GM19372 (cell line): ENCODE data around the gene INSL3.

ENCODE experiments used
- ATAC-seq: cut with Tn5 transposase; IDR thresholded peaks from one replicate; pipeline ENCODE4 v1.9.1; 2021; ENCODE audit warnings: mild to moderate bottlenecking, low read depth, moderate library complexity; ENCODE audit not compliant: unreplicated experiment

Gene INSL3

DNA sequence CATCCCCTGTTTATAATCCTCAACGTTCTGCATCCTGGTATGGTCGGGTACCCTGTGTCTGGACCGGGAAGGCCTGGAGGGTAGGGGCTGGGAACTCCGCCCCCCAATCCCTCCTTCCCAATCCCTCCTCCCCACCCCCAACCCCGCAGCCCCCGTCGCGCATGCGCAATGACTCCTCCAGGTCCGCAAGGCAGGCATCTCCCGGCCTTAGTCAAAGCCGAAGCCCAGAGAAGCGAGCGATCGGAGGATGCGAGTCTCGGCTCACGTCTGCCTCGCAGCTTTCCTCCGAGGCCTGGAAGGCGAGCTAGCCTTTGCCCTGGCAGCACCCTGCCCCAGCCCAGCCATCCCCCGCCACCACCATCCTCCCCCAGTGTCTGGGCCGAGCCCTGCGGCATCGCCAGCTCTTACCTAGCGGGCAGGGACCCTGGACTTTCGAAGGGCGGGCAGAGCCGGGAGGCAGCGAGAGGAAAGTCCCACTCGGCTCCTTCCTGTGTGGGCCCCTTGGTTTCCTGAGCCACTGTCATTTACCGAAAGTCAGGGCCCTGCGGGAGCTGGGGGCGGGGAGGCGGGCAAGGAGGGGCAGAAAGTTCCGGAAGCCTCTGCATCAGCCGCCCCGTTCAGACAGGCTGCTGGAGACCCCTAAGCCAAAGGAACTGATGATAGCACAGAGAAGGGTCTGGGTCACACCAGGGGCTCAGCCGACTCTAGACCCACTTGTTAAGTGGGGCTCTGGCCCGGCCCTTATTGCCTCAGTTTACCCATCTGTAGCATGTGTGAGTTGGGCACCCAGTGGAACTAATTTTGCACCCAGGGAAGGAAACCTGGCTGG, 26.4 kb upstream of the INSL3 start, which contains the start of gene JAK3:
TSS of gene JAK3 (minus strand) at position 445 of the 829 bp plus-strand sequence. CDS start 3,565 bp downstream, outside the sequence.
- no peak for ATAC-seq

DNA sequence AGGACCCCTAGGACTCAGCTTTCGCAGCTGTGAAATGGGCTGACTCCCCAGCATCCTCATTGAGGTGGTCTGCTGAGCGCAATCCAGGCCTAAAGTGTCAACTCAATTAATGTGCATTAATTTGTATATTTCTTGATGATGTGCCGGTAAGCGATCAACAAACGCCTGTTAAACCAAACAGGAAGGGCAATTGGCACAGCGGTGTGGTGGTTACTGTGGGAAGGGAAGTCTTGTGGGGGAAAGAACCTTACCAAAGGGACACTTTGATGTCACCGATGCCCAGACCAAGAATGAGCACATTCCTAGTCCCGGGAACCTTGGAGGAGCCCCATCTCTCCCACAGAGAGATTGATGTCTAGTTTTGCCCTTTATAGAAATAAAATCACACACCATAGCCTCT, 24.8 kb upstream of the INSL3 start:
- ATAC-seq: no peak

DNA sequence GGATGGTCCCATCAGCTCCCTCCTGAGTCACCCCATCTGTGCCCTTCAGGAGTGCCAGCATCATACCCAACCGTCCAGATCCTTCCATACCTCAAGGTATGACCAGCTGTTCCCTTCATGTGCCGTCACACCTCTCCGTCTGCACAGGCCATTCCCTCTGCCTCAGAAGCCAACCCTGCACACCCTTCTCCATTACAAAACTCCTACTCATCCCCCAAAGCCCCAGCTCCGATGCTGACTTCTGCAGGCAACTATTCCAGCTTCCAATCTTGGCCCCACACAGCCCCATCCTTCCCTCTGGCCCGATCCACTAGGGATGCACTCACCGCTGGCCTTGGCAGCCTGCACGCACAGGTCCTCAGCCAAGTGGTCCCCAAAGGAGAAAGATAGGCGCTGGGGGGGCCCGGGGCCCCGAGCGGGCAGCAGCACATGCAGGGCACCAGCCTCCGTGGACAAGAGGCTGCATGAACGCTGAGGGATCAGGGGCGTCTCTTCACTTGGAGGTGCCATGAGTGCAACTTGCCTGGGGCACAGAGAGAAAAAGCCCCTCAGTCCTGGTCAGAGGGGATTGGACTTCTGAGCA, 22.7 kb upstream of the INSL3 start:
- no peak for ATAC-seq

DNA sequence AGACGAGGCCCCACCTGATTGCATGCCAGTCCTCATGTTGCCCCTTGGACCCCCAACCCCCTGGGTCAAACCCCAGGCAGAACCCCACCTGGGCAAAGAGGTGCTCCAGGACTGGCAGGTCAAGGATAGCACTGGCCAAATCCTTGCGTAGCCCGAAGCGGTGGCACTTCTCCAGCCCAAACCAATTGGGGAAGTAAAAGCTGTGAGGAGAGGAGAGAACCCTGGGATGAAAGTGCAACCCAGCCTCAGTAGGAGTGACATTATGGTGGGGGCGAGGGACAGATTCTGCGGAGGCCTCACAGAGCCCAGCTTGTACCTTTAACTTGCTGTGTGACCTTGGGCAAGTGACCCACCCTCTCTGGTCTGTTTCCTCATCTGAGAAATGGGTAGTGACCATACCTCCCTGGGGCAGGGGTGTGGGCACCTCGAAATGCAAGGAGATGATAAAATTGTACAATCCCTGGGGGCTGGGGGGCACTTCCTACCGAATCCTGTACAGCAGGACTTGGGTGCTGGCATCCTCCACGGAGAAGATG, 22.0 kb upstream of the INSL3 start:
- no peak for ATAC-seq

DNA sequence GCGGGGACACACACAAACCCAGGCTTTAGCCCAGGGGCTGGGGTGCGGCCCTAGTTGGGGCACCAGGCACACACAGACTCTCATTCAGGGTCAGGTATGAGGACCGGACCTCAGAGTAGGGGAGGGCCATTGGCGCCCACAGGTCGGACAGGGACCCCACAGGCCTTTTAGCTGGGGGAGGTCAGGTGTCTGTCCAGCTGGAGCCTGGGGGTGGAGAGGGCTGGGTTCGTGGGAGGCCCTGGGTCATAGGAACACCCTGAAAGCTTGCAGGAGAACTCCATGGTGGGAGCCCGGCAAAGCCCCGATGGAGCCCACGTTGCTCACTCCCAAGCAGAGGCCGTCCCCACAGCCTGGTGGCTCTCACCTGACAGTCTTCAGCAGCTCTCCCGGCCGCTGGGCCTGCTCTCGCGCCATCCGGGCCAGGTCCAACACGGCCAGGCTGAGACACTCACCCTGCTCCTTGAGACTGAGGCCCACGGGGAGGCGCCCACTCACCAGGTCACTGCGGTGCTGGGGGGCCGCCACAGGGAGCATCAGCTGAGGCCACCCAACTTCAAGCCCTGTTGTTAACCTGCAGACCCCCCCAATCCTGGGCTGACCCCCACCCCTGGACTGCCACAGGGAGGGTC, 21.5 kb upstream of the INSL3 start:
- no peak for ATAC-seq

DNA sequence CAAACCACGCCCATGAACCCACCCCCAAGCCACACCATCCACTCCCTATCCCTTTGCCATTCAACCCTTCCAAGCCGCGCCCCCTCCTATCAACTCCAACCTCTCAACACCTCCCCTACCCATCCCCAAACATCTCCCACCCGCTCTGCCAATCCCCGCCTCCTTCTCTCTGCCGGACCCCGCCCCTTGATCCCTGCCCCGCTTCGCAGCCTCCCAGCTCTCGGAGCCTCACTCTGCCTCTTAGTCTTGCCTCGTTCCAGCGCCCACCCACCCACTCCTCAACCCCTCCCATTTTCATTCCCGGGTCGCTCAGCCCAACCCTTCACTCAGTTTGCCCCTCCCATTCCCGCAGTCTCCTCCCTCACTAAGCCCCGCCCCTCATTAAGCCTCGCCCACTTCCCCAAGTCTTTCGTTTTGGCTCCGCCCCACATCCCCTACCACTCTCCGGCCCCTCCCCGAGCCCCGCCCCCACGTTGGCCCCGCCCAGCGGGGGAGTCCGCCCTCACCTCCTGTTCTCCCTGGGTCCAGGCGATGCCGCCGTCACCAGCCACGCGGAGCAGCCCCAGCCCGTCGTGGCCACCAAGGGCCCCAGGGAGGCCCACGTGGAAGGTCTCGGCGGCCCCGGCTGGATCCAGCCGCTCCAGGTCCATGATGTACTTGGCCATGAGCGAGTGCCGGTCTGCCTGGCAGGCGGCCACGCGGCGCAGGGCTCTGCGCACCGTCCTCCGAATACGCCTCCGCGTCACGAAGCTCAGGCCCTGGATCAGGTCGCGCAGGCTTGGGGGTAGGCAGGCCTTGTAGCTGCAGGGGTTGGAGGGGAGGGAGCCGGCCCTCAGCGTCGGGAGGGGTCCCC, 20.7 kb upstream of the INSL3 start:
- ATAC-seq: no peak

DNA sequence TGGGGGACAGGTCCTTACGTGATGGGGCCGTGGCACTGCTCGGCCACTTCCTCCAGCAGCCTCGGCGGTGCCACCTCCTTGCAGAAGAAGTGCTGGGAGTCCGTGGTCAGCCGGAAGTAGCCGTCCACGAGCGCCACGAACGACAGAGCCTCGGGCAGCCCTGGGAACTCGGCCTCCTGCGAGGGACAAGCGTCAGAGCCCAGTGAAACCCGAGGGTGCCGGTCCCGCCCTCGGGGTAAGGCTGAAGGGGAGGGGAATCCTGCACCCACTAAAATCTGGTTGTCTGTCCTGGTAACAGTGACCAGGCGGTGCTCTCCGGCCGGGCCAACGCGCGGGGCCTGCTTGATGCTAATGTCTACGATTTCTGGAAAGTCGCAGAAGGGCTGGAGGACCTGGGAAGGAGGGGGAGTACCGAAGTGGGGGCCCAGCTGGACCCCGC, 20.1 kb upstream of the INSL3 start:
- ATAC-seq: no peak

DNA sequence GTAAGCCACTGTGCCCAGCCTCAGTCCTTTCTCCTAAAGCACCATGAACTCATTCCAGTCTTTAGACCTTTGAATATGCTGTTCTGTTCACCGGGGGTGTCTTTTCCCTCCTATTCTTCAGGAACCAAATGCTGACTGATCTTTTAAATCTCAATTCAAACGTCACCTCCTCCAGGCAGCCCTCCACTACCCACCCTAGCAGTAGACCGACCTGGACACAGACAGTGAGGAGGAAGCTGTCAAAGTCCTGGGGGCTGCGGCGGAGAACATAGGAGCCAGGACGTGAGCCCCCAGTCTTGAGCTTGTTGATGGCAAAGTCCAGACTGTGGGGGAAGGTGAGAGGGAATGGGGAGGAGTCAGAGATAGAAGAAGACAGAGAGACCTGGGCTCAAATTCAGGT, 18.7 kb upstream of the INSL3 start:
- no peak for ATAC-seq

DNA sequence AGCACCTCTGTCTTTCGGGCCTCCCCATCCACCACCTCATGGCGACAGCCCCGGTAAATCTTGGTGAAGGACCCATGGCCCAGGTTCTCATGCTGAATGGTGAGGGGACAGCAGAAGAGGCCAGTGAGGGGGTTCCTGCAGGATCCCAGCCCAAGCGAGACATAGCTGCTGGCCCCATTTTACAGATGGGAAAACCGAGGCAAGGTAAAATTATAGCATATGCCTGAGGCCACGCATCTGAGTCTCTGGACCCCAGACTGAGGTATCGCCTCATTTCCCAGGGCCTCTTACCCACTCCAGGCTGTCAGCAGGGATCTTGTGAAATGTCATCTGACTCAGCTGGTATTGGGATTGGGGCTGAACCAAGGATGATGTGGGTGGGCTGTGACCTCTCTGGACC, 16.7 kb upstream of the INSL3 start:
- ATAC-seq: no peak

DNA sequence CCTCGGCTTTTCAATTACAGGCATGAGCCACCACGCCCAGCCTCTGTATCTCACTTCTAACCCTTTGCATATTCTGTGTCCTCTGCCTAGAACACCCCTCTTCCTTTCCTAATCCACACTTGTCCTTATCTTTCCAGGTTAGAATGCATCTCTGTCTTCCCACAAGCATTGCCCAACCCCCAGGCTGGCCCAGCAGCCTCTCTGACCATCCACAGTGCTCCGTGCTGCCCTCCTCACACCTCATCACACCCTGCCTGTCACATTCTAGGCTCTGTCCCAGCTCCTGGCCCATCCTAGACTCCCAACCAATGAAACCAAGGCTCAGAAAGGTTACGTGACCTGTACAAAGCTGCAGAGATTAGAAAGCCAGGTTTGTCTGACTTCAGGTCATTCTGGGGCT, 15.2 kb upstream of the INSL3 start:
- ATAC-seq: no peak

DNA sequence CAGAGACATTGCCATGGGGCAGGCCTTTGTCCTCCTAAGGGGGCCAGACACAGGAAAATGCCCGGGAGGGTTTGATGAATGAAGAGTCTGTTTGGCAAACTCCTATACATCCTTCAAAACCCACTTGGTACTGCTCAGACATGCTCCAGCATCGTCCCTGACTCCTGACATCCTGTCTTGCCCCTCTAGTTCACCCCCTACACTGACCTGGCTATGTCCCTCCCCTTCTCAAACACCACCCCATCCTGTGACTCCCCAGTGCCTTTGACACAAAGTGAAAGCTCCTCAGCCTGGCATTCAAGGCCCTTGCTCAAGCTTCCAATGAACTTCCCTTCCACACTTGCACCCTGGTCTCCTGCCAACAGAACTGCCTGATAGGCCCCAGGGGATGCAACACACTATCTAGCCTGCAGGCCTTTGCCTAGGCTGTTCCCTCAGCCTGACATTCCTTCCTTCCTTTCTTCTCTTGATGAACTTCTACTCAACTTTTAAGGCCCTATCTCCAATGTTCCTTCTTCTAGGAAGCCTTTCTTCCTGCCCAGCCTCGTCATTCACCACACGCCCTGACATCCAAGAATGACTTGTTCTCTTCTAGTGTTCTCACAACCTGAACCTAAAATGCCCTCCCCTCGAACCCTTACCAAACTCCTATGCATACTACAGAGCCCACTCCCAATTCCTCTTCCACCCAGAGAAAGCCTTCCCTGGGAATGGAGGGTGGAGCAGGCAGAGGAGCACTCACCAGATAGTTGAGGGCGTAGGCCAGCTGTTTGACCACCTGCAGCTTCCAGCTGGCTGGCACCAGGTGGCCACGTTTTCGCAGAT, 14.1 kb upstream of the INSL3 start:
- ATAC-seq: no peak

DNA sequence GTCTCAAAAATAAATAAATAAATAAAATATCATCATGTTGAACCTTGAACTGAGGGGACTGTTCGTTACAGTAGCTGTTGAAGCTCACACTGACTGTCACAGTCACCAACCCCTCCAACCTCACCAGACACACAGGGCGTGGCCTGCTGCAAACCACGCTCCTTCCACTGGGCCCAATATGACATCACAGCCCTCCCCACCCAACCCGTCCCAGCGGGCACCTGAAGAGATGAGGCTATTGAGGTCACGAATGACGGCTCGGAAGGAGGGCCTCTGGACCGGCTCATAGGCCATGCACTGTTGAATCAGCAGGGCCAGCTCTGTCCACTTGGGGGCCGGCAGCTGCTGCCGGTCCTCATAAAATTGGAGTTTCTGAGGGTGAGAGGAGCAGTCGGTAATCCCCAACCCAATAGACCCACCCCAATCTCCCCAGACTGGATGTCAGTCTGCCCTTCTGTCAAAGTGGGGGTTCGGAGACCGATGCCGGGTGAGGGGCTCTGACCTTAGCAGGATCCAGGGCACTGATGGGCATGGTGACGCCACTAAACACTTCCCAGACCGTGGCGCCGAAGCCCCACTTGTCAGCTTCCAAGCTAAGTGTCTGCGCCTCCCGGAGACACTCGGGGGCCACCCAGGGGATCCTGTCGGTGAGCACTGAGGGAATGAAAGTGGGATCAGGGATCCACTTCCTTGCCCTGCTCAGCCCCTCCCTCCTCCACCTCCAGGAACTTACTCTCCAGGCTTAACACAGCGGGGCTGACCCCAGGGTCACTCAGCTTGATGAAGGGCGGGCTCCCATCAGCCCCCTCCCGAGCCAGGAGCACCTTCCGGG, 13.2 kb upstream of the INSL3 start:
- ATAC-seq: no peak

DNA sequence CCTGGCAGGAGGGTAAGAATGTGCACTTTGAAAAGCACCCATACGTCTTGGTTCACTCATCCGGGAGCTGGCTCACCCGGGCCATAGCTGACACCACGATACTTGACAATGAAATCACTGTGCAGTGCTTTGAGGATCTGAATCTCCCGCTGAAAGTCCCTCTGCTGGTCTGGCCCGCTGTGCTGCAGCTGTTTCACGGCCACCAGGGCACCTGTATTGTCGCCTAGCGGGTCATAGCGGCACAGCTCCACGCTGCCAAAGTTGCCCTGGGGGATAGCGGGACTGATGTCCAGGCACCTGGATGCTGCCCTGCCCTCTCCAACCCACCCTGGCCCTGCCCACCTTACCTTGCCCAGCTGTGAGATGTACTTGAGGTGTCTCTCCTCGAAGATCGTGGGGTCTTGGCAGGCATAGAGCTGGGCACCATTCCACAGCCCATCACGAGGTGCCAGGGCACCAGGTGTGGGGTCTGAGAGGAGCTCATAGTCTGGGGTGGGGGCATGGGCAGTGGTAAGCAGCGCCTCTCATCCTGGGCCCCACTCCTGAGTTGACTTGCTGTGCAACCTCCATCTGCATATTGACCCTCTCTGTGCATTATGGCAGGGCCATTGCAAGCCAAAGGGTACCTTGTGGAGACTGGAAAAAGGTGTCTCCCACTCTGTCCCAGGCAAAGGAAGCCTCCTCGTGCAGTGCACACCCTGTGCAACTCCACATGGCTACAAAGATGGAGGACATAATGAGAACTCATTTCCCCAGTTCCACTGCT, 11.3 kb upstream of the INSL3 start:
- no peak for ATAC-seq

DNA sequence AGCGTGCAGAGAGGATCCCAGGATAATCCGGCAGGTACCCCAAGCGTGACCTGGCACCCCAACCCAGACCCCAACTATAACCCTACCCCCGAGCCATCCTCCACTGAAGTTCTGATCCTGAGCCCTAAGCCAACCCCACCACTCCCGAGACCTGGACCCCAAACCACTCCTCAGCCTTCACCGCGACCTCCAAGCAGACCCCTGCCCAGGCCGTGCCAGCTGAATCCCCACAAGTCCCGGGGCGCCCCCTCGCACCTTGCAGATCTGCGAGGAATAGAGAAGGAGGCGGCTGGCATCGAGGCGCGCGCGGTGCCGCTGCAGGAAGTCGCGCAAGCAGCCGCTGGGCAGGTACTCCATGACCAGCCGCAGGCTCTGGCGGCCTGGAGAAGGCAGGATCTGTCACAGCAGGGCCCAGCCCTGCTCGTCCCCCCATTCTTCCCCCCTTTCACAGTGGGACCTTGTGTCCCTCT, 10.1 kb upstream of the INSL3 start:
- ATAC-seq: no peak

DNA sequence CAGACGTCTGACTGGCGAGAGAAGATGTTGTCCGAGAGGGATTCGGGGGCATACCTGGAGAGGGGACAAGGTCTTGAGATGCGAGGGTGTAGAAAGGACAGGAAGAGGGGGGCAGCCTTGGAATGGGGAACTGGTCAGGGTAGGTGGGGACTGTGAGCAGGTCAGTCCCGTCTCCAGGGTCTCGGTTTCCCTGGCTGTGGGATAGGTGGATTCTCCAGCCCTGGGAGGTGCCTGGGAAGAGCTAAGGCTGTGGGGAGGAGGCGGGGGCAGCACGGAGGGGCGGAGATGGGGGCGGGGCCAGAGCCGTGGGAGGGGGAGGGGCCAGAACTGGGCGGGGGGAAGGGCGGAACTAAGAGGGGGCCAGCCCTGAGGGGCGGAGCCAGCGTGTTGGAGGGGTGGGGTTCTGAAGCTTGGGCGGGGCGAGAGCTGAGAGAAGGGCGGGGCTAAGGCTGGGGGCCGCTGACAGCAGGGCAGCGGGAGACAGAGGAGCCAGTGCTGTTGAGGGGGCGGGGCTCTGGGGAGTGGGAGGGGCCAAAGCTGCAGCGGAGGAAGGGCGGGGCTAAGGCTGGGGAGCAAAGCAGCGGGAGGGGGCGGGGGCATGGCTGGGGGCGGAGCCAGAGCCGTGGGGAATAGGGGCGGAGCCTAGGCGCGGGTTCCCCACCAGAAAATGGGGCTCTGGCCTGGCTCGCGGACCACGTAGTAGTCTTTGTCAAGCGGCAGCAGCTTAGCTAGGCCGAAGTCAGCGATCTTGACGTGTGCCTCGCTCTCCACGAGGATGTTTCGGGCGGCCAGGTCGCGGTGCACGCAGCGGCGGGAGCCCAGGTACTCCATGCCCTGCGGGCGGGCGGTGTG, 9.5 kb upstream of the INSL3 start:
- ATAC-seq: no peak

DNA sequence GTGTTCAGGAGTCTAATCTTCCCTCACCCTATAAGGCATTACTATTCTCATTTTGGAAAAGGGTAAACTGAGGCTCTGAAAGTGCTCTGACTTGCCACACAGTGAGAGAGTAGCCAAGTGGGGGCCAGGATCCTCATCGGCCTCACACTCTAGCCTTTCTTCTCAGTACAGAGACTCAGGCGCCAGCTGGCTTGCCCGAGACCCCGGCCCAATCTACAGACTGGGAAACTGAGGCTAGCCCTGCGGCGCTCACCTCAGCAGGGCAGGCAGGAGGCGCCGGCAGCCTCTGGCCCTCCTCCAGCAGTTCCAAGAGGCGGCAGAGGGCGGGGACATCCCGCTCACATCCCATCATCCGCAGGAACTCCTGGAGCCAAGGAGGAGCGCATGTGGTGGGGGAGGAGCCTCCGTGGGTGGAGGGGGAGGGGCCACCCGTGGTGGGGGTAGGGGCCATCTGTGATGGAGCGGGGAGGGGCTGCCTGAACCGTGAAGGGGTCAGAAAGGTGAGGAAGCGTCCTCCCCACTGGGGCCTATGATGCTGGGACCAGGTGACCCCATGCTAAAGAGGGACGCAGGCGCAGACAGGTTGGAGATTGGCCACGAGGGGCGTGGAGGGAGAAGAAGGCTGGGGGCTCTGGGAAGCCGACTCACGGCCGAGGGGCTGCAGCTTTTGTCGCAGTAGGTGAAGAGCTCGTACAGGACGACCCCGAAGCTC, 8.7 kb upstream of the INSL3 start:
- no peak for ATAC-seq
